Caco-2 (cell line): ENCODE measurements around the gene MMEL1. TPM values are rescaled to one million over a fixed set of nuclear protein-coding genes. Genes with fewer than 3 reads are reported as not detected.

Experiments used
- BruUV-seq: library from RNA; stranded (reverse); fragments of 400-500 nt; replicated peaks from 2 replicates; lab custom pipeline; 2021; lab: Mats Ljungman, UMichigan
- CTCF ChIA-PET: fragments of 300-600 bp; sonication (Branson Sonifier 250); formaldehyde crosslinking; loops from one replicate; lab custom pipeline; 2022; ENCODE audit warnings: antibody characterized with exemption; lab: Charles Lee
- POLR2A ChIA-PET: fragments of 300-600 bp; sonication (Branson Sonifier 250); formaldehyde crosslinking; loops from one replicate; lab custom pipeline; 2022; ENCODE audit warnings: antibody characterized with exemption; lab: Charles Lee
- DNase-seq, 2 experiments: peaks; one replicate each; pipeline versions ENCODE4 v3.0.0 to v3.0.0-alpha.2; 2020 to 2022
- H3K27me3 ChIP-seq: replicated peaks from 2 replicates; pipeline ENCODE4 v1.6.0; 2011; ENCODE audit warnings: low read length; ENCODE audit not compliant: control insufficient read depth, insufficient read depth
- H3K36me3 ChIP-seq: 2 replicates; pipeline ENCODE4 v1.5.1; 2011; ENCODE audit warnings: low read length; ENCODE audit not compliant: control insufficient read depth, insufficient read depth
- H3K4me1 ChIP-seq: fragments of 250-450 bp; sonication (Bioruptor Pico); 2 replicates; pipeline ENCODE4 v1.5.1; 2020; ENCODE audit warnings: mild to moderate bottlenecking
- H3K4me3 ChIP-seq: 2 replicates; pipeline ENCODE4 v1.5.1; 2011; ENCODE audit warnings: low read depth, mild to moderate bottlenecking, control low read depth, low read length
- H3K9me3 ChIP-seq: fragments of 250-450 bp; sonication (Bioruptor Pico); 2 replicates; pipeline ENCODE4 v1.5.1; 2020; ENCODE audit warnings: mild to moderate bottlenecking, moderate library complexity
- H3K27ac Mint-ChIP-seq: one replicate; pipeline ENCODE4 v1.8.0; 2022; ENCODE audit warnings: mixed read lengths; ENCODE audit not compliant: unreplicated experiment
- H3K27me3 Mint-ChIP-seq: one replicate; pipeline ENCODE4 v1.8.0; 2022; ENCODE audit warnings: mixed read lengths; ENCODE audit not compliant: insufficient read depth, unreplicated experiment
- H3K36me3 Mint-ChIP-seq: one replicate; pipeline ENCODE4 v1.8.0; 2022; ENCODE audit warnings: mild to moderate bottlenecking, mixed read lengths; ENCODE audit not compliant: insufficient read depth, unreplicated experiment
- H3K4me1 Mint-ChIP-seq: one replicate; pipeline ENCODE4 v1.8.0; 2022; ENCODE audit warnings: low read depth, mixed read lengths; ENCODE audit not compliant: unreplicated experiment
- H3K4me3 Mint-ChIP-seq: one replicate; pipeline ENCODE4 v1.8.0; 2022; ENCODE audit warnings: mild to moderate bottlenecking, moderate library complexity, mixed read lengths; ENCODE audit not compliant: unreplicated experiment
- H3K9me3 Mint-ChIP-seq: one replicate; pipeline ENCODE4 v1.8.0; 2022; ENCODE audit warnings: mixed read lengths; ENCODE audit not compliant: unreplicated experiment
- intact Hi-C: fragments of 100-400 bp; cut with micrococcal nuclease; formaldehyde crosslinking; loops from one replicate; pipeline ENCODE4 v1.10.0; 2022; ENCODE audit not compliant: unreplicated experiment
- total RNA-seq: library from RNA; stranded (reverse); gene quantifications from 2 replicates; pipeline ENCODE4 v1.2.3, GENCODE V29; 2022
- TF ChIP-seq, protein P1 (sequence below), 2 experiments: fragments of 200-600 bp in 1 of 2; IDR thresholded peaks; 1 replicate in 1 of 2; 2 replicates in 1 of 2; pipeline versions ENCODE4 v1.5.1 to v1.8.0; 2011 to 2022; ENCODE audit warnings: antibody characterized with exemption in 1 of 2, control low read depth in 1 of 2, inconsistent platforms in 1 of 2, low read depth in 1 of 2, low read length in 1 of 2, mild to moderate bottlenecking in 1 of 2, moderate library complexity in 1 of 2; ENCODE audit not compliant: insufficient read depth in 1 of 2, severe bottlenecking in 1 of 2, unreplicated experiment in 1 of 2

The MMEL1 gene
- total RNA-seq, 1 experiment from 2014 or later = not detected

DNA sequence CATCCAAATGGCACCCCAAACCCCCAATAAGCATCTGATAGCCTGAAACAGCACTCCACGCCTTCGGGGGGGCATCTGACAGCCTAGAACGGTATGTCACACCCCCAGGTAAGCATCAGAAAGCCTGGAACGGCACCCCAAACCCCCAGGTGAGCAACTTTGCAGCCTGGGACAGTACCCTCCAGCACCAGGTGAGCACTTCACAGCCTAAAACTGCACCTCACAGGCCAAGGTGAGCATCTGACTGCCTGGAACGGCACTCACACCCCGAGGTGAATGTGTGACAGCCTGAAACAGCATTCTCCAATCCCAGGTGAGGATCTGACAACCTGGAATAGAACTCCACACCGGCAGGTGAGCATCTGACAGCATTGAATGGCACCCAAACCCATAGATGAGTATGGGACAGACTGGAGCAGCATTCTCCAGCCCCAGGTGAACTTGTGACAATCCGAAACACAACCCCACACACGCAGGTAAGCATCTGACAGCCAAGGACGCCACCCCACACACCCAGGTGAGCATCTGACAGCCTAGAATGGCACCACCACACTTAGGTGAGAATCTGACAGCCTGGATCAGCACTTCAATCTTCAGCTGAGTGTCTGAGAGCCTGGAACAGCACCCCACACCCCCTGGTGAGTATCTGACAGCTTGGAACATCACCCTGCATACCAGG is 18.3 kb upstream of the MMEL1 start:
- Mint-ChIP-seq H3K4me3 (no peak overlapping the region), H3K4me1 (no peaks in the 10 kb centered on the region), H3K27ac (no peak overlapping the region), H3K9me3 (no peaks in the 10 kb centered on the region), H3K36me3 (no peaks in the 10 kb centered on the region), H3K27me3 (peaks cover 21% of the 10 kb centered on the region)
- peak in 1 of 2 experiments; percentile 15 for DNase-seq
- Histone ChIP-seq H3K36me3 (no peaks in the 10 kb centered on the region), H3K9me3 (0 out of 2 replicates have a peak, but pooled peaks cover 5% of the 10 kb centered on the region), H3K4me3 (no peak overlapping the region), H3K4me1 (no peaks in the 10 kb centered on the region), H3K27me3 (peaks cover 1% of the 10 kb centered on the region)
- ChIA-PET POLR2A (no interaction called here), CTCF (no interaction called here)
- TF ChIP-seq, protein P1, sequence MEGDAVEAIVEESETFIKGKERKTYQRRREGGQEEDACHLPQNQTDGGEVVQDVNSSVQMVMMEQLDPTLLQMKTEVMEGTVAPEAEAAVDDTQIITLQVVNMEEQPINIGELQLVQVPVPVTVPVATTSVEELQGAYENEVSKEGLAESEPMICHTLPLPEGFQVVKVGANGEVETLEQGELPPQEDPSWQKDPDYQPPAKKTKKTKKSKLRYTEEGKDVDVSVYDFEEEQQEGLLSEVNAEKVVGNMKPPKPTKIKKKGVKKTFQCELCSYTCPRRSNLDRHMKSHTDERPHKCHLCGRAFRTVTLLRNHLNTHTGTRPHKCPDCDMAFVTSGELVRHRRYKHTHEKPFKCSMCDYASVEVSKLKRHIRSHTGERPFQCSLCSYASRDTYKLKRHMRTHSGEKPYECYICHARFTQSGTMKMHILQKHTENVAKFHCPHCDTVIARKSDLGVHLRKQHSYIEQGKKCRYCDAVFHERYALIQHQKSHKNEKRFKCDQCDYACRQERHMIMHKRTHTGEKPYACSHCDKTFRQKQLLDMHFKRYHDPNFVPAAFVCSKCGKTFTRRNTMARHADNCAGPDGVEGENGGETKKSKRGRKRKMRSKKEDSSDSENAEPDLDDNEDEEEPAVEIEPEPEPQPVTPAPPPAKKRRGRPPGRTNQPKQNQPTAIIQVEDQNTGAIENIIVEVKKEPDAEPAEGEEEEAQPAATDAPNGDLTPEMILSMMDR (IDR thresholded peaks at IDR 0.05; ENCODE audit: insufficient read depth in 1 of 2, low read depth in 1 of 2, low read length in 1 of 2, severe bottlenecking in 1 of 2, unreplicated experiment in 1 of 2) = no peak
- intact Hi-C loops = no loop called here
- no TSS peak for BruUV-seq

DNA sequence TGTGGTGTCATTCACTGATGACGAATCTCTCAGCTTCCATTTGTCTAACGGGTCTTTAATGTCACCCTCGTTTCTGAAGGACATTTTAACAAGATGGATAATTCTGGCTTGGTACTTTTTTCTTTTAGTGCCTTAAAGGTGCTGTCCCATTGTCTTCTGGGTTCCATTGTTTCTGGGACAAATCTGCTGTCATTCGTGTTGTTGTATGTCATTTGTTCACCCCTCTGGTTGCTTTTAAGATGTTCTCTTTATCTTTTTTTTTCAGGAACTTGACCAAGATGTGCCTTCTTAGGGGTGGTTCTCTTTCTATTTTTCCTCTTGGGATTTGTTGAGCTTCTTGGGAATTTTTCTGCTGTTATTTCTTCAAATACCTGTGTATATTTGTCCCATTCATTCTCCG is 14.0 kb upstream of the MMEL1 start:
- Mint-ChIP-seq H3K27ac (no peak overlapping the region), H3K36me3 (no peaks in the 10 kb centered on the region), H3K4me1 (no peaks in the 10 kb centered on the region), H3K27me3 (no peaks in the 10 kb centered on the region), H3K9me3 (no peaks in the 10 kb centered on the region), H3K4me3 (no peak overlapping the region)
- Histone ChIP-seq H3K36me3 (no peaks in the 10 kb centered on the region), H3K9me3 (0 out of 2 replicates have a peak, but pooled peaks cover 5% of the 10 kb centered on the region), H3K27me3 (no peaks in the 10 kb centered on the region; the same call in 1 of the 2 replicates), H3K4me1 (no peaks in the 10 kb centered on the region), H3K4me3 (no peak overlapping the region)
- ChIA-PET CTCF (no interaction called here), POLR2A (no interaction called here)
- TF ChIP-seq, protein P1 (IDR thresholded peaks at IDR 0.05; ENCODE audit: insufficient read depth in 1 of 2, low read depth in 1 of 2, low read length in 1 of 2, severe bottlenecking in 1 of 2, unreplicated experiment in 1 of 2) = no peak
- no TSS peak for BruUV-seq
- intact Hi-C loops = no loop called here
- no peak for DNase-seq

DNA sequence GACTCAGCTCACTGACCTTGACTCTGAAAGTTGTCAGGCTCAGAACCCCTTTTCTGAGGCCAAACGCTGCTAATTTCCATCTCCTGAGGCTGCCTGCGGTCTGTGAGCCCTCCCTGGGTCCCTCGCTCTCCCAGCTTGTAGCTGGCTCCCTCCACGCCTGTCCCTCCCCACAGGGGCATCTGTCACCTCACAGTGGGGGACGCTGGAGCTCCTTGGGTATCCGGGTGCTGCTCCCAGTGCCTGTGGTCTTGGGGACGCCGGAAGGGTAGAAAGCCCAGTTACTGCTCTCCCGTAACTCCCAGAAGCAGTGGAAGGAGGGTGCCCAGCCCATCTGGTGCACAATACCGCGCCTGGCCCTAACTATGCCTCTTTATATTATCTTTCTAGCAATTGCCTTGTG is 13.0 kb upstream of the MMEL1 start:
- intact Hi-C loops = no loop called here
- BruUV-seq = no TSS peak
- CTCF ChIA-PET = no interaction called here

More for the DNA sequence above, 13.0 kb upstream of the MMEL1 start:
- Histone ChIP-seq H3K27me3 (no peaks in the 10 kb centered on the region; the same call in 1 of the 2 replicates), H3K4me1 (no peaks in the 10 kb centered on the region), H3K4me3 (no peak overlapping the region), H3K36me3 (no peaks in the 10 kb centered on the region), H3K9me3 (0 out of 2 replicates have a peak, but pooled peaks cover 5% of the 10 kb centered on the region)
- DNase-seq = peak in 1 of 2 experiments; percentile 7
- H3K27ac Mint-ChIP-seq = no peak overlapping the region
- no peaks in the 10 kb centered on the region for H3K27me3 Mint-ChIP-seq
- no peaks in the 10 kb centered on the region for H3K9me3 Mint-ChIP-seq
- POLR2A ChIA-PET = interaction anchor here (0.7 kb wide), 1 partner anchor 712 kb away, joined by 4 read pairs; no protein-coding TSS in a partner anchor
- H3K4me3 Mint-ChIP-seq = no peak overlapping the region
- TF ChIP-seq, protein P1 (IDR thresholded peaks at IDR 0.05; ENCODE audit: insufficient read depth in 1 of 2, low read depth in 1 of 2, low read length in 1 of 2, severe bottlenecking in 1 of 2, unreplicated experiment in 1 of 2) = no peak
- H3K4me1 Mint-ChIP-seq = no peaks in the 10 kb centered on the region
- no peaks in the 10 kb centered on the region for H3K36me3 Mint-ChIP-seq
